ENCODE measurements around the gene CAPN1.

GRCh38 chr11:65188486-65188885 lies 6.8 kb downstream of the CAPN1 start:
- TF ChIP-seq CTCF (IDR thresholded peaks at IDR 0.05; ENCODE audit: insufficient read depth, low read depth, low read length) (no peak), EZH2 (IDR thresholded peaks at IDR 0.05; ENCODE audit: insufficient read depth, low read length) (no peak)
